ENCODE measurements around the gene LINC00237.

- no peak for TF ChIP-seq POLR2AphosphoS5 (IDR thresholded peaks at IDR 0.05)
- TF ChIP-seq CTCF (IDR thresholded peaks at IDR 0.05), result no peak
- TF ChIP-seq POLR2A (IDR thresholded peaks at IDR 0.05), result no peak
- no peak for TF ChIP-seq EP300 (IDR thresholded peaks at IDR 0.05)
Measured at GRCh38 chr20:21111416-21111815, 5.3 kb upstream of the LINC00237 start.
